ENCODE data around the gene ITPR2. TPM values are rescaled to one million over a fixed set of nuclear protein-coding genes. Genes with fewer than 3 reads are reported as not detected.
"Not testable (repeated sequence)": the region's sequence is repeated elsewhere in the genome, so short reads cannot be mapped to it uniquely, and the experiment has no call there.

ITPR2 gene
- total RNA-seq, 1 experiment from 2014 or later: 9.3 TPM

DNA sequence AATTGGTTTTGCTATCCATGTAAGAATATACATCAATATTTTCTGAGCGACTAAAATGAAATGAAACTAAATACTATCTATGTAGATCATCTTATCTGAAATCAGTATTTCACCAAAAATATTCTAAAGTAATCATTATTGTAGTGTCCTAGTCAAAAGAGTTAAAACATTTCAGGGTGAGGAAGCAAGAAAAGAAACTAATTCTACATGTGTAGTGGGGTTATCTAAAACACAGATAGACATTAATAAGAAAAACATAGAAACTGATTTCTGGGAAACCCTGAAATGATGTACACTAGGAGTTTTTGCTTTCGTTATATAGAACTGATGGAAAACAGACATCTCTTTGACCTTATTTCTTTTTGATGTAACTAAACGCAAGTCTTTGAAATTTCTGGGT is 379.7 kb downstream of the ITPR2 start:
- DNase-seq (ENCODE audit: low spot score): no peak

DNA sequence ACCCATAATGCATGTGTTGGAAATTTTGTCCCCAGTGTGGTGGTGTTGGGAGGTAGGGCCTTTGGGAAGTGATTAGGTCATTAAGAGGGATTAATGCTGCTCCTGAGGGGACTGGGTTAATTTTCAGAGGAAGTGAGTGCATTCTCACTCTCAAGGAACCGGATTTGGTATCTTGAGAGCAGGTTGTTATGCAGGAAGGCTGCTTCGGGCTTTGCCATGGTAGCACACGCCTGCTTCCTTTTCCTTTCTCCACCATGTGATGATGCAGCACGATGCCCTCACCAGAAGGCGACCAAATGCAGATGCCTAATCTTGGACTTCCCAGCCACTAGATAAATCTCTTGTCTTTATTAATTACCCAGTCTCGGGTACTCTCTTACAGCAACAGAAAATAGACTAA is 380.5 kb downstream of the ITPR2 start:
- DNase-seq (ENCODE audit: low spot score): no peak

DNA sequence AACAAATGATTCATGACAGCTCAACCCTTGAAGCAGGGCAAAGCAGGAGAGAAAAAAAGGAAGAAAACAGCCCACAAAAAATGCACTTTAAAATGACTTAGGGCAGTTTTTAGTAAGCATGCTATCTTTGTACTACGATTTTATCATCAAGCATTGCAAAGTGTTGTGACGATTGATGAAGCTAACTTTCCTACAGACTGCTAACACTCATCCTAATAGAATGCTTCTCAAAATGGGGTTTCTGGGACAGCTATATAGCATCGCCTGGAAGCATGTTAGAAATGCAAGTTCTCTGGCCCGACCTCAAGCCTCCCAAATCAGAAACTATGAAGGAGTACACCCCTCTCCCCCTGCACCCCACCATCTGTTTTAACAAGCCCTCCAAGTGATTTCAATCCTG is 381.2 kb downstream of the ITPR2 start:
- no peak for DNase-seq (ENCODE audit: low spot score)

DNA sequence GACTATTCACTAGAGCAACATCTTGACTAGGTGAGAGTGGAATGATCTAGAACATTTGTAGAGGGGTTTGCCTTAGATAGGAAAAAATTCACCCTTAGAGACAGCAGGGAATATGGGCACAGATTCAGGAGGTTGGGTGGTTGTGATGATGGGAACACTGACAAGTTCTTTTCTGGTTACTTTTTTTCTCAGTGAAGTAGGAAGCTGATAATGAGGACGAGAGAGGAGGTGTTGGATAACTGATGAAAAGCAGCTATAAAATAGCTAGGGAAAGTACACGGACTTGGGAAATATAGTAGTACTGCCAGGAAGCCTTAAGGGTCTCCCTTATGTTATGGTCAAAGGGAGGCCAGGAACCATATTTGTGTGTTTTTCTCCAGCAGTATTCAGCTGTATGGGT is 387.1 kb downstream of the ITPR2 start:
- DNase-seq (ENCODE audit: low spot score): no peak

DNA sequence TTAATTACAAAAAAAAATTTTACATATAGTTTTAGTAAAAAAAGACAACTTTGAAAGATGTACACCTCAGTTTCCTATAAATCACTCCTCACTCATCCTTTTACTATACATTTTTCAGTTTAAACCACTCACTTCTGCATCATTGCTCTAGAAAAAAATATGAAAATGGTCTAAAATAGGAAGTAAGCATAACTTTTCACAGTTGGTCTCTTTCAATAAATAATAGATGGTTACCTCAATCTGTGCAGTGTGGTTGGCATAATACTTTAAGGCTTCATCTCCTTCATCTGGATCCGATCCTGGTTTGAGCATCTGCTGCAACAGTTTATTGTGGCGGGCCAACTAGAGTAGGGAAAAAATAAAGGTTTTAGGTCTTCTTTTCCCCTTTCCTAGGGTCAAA is 389.7 kb downstream of the ITPR2 start:
- DNase-seq (ENCODE audit: low spot score): no peak

DNA sequence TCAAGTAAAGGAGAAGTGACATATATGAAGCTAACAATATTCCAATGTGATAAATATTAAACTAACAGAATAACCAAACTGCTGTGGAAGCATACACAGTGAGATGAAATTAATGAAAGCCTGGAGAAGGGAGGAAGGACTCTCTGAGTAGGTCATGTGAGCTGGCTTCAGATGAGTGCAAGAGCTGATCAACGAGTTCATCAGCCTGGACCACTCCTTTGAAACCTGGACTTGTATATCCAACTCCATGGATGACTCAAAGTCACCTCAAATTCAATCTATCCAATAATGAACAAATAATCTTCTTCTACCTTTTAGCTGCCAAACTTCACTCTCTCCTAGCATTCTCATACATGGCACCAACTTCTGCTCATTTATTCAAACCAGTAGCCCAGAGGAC is 391.6 kb downstream of the ITPR2 start:
- DNase-seq (ENCODE audit: low spot score): no peak

DNA sequence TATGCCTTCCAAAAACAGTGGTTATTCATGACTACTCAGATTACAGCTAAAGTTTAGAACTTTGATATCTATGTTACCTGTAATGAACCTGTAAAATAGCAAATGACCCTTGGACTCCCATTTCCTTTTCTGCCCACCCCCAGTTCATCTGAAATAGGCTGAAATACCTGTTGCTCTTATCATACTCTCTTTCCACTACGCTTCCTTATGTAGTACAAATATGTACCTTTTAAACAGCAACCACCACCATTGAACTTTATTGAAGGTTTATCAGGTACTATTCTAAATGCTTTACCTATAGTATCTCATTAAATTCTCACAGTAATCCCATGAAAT is 398.0 kb downstream of the ITPR2 start:
- DNase-seq (ENCODE audit: low spot score): no peak

DNA sequence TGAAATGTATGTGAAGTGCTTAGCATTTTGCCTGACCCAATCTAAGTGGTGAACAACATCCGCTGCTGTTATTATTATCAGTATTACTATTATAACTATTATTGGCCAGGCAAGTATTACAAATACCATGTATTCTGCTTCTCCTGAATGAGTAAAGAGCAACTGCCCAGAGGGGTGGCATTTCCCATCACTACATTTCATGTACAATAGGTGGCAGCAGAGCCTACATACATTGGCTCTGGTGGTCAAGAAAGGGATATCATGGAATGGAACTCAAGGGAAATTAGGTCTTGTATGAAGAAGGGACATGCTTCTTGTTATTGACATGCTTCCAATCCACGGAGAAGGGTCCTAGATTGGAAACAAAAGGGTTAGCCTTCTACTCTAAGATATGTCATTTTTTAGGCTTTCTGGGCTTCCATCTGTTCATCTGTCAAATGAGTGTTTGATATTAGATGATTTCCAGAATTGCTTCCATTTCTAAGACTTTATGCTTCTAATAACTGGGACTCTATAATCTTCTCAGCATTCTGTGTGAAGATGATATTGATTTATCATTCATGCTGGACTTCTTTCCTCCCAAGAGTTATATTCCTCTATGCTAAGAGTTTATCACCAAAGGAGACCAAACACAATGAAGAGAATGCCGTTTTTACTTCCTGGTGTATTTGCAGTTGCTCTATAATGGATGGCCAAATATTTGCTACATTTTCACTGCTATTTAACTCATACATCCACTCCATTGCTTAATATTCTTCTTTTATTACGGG is 398.5 kb downstream of the ITPR2 start:
- peak; percentile 69 for DNase-seq (ENCODE audit: low spot score)

DNA sequence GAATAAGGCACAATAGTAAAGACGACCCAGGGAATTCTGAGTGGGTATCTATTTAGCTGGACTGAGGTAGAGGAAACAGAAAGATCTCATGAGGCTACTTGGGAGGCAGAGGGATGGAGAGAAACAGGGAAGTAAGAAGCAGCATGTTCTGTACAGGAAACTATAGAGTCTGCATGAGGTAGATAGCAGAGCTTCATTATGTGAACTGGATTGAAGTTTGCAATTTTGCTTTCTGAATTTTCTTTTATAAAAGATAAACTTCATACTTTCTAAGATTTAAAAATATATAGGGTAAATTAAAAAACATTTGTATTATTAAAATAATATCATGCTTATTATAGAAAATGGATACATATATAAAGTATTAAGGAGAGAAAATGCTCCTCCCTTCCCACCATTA is 399.3 kb downstream of the ITPR2 start:
- not testable (repeated sequence) for DNase-seq (ENCODE audit: low spot score)

DNA sequence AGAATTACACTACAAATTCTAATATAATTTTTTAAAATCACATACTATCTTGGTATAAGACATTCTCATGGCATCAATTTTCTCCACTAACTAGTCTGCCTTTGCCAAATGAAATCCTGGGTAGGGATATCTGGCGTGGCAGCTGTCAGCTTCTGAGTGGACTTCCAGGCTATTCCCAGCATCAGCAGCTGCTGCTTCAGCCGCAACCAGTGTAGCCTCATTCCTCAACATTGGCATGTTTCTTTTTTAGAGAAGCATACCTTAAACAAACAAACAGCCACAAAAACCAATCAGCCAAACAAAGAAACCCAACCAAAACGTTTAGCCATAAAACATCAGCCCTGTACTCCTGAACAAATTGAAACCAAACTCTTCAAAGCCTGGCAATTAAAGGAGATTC is 401.8 kb downstream of the ITPR2 start:
- peak; percentile 21 for DNase-seq (ENCODE audit: low spot score)

DNA sequence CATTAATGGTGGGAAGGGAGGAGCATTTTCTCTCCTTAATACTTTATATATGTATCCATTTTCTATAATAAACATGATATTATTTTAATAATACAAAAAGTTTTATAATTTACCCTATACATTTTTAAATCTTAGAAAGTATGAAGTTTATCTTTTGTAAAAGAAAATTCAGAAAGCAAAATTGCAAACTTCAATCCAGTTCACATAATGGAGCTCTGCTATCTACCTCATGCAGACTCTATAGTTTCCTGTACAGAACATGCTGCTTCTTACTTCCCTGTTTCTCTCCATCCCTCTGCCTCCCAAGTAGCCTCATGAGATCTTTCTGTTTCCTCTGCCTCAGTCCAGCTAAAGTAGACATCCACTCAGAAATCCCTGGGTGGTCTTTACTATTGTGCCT is 402.4 kb downstream of the ITPR2 start:
- DNase-seq (ENCODE audit: low spot score): not testable (repeated sequence)

DNA sequence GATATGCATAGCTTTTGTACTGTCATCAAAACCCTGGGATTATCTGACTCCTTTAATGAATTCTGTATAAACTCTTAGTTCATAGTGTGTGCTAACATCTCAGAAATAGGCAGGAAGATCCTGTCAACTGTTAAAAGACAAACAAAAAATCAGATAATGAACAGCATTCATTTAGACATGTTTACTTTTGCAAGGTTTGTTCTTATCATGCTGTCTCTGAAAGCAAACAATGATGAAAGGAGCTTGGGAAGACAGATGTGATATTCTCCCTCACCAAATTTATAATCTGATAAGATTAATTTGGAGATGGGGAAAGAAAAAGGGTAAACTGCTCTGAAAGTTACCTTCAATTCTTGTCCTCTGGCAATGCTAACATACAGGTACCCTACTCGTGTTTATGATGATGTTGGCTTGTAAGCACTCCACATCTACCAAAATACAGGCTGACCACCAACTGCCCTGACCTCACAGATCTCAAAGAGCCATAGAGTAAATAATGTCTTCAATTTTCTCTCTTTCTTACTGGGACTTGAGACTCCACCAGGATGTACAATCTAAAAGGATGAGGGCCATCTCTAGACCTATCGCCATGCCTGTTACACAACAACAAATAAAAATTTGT is 403.8 kb downstream of the ITPR2 start:
- no peak for DNase-seq (ENCODE audit: low spot score)

DNA sequence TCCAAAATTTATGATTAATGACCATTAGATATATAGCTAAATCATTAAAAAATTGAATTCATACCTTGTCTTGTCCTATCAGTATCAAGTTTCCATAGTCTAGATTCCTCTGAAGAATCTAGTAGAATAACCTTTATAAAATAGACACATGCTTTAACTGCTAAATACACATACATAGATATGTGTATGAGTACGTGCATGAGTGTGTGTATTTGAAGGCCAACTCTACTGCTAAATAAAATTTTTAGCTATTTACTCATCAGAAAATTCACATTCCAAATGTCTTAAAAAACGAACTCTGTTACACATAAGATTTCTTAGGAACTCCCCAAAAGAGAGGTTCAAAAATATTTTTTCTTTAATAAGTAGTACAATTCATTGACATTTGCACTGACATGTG is 404.6 kb downstream of the ITPR2 start:
- no peak for DNase-seq (ENCODE audit: low spot score)

DNA sequence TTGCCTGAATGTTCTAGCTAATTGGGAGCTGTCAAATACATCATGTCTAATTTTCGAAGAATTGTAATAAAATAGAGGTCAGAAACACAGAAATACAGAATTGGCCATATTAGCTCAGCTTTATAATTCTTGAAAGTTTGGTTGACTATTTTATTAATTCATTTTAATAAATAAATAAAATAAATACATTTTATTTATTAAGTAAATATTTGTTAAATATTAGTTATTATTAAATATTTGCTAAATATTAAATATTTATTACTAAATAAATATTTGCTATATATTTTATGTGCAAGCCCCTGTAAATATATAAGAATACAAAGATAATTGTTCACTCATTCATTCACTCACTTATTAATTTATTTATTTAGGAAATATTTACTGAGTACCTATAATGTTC is 406.3 kb downstream of the ITPR2 start:
- no peak for DNase-seq (ENCODE audit: low spot score)

DNA sequence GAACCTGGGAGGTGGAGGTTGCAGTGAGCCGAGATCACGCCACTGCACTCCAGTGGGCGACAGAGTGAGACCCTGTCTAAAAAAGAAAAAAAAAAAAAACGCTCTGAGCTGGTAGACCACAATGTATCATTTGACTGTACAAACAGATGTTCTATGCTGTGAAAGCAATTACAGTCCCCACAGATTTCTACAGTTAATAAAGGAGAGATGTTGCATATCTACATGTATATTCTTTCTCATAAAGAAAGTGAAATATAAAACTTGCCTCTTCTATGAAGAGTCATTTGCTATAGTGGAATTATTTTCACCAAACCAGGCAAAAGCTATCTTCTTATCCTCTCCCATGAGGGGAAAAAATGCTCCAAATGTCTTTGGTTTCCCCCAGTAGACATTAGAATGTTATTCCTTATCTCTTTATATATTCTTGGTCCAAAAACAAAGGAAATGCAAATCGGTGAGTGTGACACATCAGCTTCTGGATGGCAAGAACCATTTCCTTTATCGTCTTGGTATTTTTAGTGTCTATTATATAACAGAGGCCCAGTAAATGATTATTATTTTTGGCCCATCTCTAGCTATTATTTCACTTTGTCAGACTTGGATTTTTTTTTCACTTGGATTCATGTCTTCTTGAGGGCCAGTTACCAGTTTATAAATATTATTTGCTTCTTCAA is 407.3 kb downstream of the ITPR2 start:
- no peak for DNase-seq (ENCODE audit: low spot score)

DNA sequence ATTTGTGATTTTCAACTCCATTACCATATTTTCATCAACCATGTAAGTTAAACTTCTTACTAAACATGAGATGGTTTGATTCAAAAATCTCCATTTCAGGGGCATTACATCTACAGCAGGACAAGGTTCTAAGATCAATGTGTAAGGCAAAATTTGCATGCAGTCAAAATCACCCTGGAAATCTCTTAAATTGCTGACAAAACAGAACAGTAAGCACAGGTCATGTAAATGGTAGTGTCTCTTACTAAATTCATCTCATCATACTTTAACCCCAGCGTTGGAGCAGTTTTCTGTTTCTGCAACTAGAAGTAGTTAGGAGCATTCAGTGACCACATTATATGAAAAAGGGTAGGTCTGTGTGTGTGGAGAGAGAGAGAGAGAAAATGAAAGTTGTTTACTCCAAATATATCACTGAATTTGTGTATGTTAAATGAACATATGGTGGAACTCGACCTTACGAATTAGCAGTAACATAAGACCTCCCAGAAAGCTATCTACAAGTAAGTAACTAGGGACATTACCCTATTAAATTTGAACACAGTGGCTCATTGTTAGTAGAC is 410.1 kb downstream of the ITPR2 start:
- no peak for DNase-seq (ENCODE audit: low spot score)

DNA sequence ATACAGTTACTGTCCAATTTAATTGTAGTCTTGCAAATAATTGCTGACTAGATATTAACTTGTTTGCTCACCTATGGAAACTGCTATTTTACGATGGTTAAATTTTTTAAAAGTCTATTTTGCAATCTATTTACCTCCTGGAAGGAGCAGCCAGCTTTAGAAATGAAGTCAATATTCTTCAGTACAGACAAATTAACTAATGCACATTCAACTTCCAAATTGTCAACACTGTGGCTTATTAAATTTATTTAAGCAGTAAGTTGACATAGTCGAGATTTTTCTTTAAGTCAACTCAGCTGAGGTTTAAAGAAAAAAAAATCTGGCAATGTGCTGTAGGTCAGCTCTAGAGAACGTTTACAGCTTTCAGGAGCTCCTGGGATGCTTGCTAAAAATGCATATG is 416.4 kb downstream of the ITPR2 start:
- no peak for DNase-seq (ENCODE audit: low spot score)

DNA sequence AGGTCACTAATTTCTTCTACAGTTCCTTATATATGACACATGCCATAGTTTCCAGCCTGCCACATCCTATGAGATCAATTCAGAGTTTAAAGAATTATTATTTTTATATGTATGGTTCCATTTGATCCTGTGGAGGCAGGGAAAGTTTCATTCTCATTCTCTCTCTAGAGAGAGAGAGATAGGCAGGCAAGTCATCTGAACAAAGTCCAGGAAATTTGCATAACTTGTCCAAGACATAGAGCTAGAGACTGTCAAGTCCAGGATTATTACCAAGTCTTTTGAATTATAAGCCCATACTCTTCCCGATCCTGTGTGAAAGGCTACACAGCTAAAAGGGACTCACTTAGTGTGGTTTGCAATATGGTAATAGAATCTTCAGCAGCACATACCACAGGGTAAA is 422.3 kb downstream of the ITPR2 start:
- DNase-seq (ENCODE audit: low spot score): no peak

DNA sequence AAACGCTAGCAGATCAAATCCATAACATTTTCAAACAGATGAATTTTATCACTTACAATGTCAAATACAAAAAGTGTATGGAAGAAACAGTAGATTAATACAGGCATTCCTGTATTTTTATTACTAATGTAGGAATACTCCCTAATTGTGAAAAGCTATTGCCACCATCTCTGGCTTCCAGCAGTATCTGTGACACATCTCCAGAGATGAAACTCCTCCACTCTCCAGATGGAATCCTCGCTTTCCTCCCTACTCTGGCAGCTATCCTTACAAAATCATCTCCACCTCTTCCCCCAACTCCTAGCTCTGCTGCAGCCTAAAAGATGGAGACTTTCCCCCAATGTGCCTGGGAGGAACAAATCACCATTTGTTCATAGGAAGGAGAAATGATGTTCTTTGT is 426.2 kb downstream of the ITPR2 start:
- DNase-seq (ENCODE audit: low spot score): no peak

DNA sequence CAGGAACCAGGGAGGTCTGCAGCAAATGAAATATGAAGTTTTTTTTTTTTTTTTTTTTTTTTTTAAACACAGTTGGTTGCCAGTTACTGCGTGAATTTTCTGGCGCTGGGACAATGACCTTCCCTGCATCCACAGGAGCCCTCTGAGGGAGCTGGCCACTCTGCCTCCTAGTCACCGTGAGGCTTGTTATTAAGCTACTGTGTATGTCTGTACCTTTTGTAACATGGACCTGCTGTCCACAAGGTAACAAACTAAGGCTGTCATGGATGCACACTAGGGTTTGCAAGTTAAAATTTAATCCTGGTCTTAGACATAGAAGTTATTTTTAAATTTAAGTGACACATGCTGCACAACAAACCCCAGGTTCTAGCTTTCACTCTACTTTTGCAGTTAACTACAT is 426.6 kb downstream of the ITPR2 start:
- DNase-seq (ENCODE audit: low spot score): no peak

DNA sequence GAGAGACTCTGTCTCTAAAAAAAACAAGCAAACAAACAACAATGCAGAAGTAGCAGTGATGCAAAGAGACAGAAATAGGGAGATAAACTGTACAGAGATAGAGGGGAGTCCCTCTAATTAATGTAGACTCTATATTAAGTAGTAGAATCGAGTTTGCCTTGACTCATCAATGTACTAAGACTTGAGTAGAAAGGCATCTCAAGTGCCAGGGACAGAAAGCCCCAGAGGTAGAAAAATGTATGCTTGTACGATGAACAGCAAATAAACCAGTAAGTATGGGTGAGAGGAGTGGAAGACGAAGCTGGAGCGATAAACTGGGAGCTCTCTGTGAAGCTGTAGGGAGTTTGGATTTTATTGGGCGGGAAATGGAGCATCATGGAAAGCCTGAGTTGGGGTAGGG is 429.4 kb downstream of the ITPR2 start:
- no peak for DNase-seq (ENCODE audit: low spot score)

DNA sequence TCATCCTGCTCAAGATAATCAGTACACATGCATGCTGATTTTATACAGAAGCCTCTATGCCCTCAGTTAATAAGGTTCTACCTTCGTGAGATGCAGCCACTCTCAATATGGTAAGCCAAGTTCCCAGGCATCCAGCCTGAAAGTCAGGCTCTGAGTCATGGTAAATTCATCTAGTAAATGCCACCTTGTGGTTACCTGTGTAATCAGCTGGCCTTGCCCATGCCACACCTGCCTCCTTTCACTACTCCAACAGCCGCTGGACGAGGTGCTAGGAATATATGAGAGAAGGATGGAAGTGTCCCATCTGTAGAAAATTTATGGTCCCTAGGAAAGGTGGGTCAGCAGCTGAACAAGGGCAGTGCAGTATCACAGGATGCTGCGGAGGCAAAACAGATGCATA is 430.3 kb downstream of the ITPR2 start:
- peak; percentile 37 for DNase-seq (ENCODE audit: low spot score)

DNA sequence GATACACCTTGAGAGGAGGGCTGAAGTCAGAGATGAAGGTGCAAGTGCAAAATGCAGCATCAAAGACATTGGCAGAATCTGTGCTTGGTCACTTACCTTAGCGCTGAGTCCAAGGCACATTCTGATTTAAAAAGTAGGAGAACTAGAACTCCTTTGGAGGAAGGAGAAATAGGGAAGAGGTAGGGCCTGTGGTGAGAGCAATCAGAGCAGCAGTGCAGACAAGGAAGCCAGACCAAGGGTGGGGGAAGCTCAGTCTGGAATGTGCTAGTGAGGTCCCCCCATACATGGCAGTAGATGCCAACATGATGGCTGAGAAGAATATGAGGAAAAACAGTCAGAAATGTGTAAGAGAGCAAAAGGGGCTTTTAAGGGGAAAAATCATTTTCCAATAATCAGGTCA is 431.1 kb downstream of the ITPR2 start:
- no peak for DNase-seq (ENCODE audit: low spot score)

Data from H4 (cell line).